Caco-2 (cell line): ENCODE results near the gene NSMF. TPM values are rescaled to one million over a fixed set of nuclear protein-coding genes. Genes with fewer than 3 reads are reported as not detected.

Source experiments
- BruUV-seq: library from RNA; stranded (reverse); fragments of 400-500 nt; replicated peaks from 2 replicates; lab custom pipeline; 2021; lab: Mats Ljungman, UMichigan
- CTCF ChIA-PET: fragments of 300-600 bp; sonication (Branson Sonifier 250); formaldehyde crosslinking; loops from one replicate; lab custom pipeline; 2022; ENCODE audit warnings: antibody characterized with exemption; lab: Charles Lee
- POLR2A ChIA-PET: fragments of 300-600 bp; sonication (Branson Sonifier 250); formaldehyde crosslinking; loops from one replicate; lab custom pipeline; 2022; ENCODE audit warnings: antibody characterized with exemption; lab: Charles Lee
- DNase-seq, 2 experiments: peaks; one replicate each; pipeline versions ENCODE4 v3.0.0 to v3.0.0-alpha.2; 2020 to 2022
- H3K27me3 ChIP-seq: replicated peaks from 2 replicates; pipeline ENCODE4 v1.6.0; 2011; ENCODE audit warnings: low read length; ENCODE audit not compliant: control insufficient read depth, insufficient read depth
- H3K36me3 ChIP-seq: 2 replicates; pipeline ENCODE4 v1.5.1; 2011; ENCODE audit warnings: low read length; ENCODE audit not compliant: control insufficient read depth, insufficient read depth
- H3K4me1 ChIP-seq: fragments of 250-450 bp; sonication (Bioruptor Pico); 2 replicates; pipeline ENCODE4 v1.5.1; 2020; ENCODE audit warnings: mild to moderate bottlenecking
- H3K4me3 ChIP-seq: 2 replicates; pipeline ENCODE4 v1.5.1; 2011; ENCODE audit warnings: low read depth, mild to moderate bottlenecking, control low read depth, low read length
- H3K9me3 ChIP-seq: fragments of 250-450 bp; sonication (Bioruptor Pico); 2 replicates; pipeline ENCODE4 v1.5.1; 2020; ENCODE audit warnings: mild to moderate bottlenecking, moderate library complexity
- H3K27ac Mint-ChIP-seq: one replicate; pipeline ENCODE4 v1.8.0; 2022; ENCODE audit warnings: mixed read lengths; ENCODE audit not compliant: unreplicated experiment
- H3K27me3 Mint-ChIP-seq: one replicate; pipeline ENCODE4 v1.8.0; 2022; ENCODE audit warnings: mixed read lengths; ENCODE audit not compliant: insufficient read depth, unreplicated experiment
- H3K36me3 Mint-ChIP-seq: one replicate; pipeline ENCODE4 v1.8.0; 2022; ENCODE audit warnings: mild to moderate bottlenecking, mixed read lengths; ENCODE audit not compliant: insufficient read depth, unreplicated experiment
- H3K4me1 Mint-ChIP-seq: one replicate; pipeline ENCODE4 v1.8.0; 2022; ENCODE audit warnings: low read depth, mixed read lengths; ENCODE audit not compliant: unreplicated experiment
- H3K4me3 Mint-ChIP-seq: one replicate; pipeline ENCODE4 v1.8.0; 2022; ENCODE audit warnings: mild to moderate bottlenecking, moderate library complexity, mixed read lengths; ENCODE audit not compliant: unreplicated experiment
- H3K9me3 Mint-ChIP-seq: one replicate; pipeline ENCODE4 v1.8.0; 2022; ENCODE audit warnings: mixed read lengths; ENCODE audit not compliant: unreplicated experiment
- intact Hi-C: fragments of 100-400 bp; cut with micrococcal nuclease; formaldehyde crosslinking; loops from one replicate; pipeline ENCODE4 v1.10.0; 2022; ENCODE audit not compliant: unreplicated experiment
- total RNA-seq: library from RNA; stranded (reverse); gene quantifications from 2 replicates; pipeline ENCODE4 v1.2.3, GENCODE V29; 2022
- TF ChIP-seq, protein P1 (sequence below), 2 experiments: fragments of 200-600 bp in 1 of 2; IDR thresholded peaks; 1 replicate in 1 of 2; 2 replicates in 1 of 2; pipeline versions ENCODE4 v1.5.1 to v1.8.0; 2011 to 2022; ENCODE audit warnings: antibody characterized with exemption in 1 of 2, control low read depth in 1 of 2, inconsistent platforms in 1 of 2, low read depth in 1 of 2, low read length in 1 of 2, mild to moderate bottlenecking in 1 of 2, moderate library complexity in 1 of 2; ENCODE audit not compliant: insufficient read depth in 1 of 2, severe bottlenecking in 1 of 2, unreplicated experiment in 1 of 2

Gene NSMF
- total RNA-seq, 1 experiment from 2014 or later, result 67.6 TPM

- Histone ChIP-seq H3K4me1 (no peaks in the 10 kb centered on the region), H3K9me3 (no peaks in the 10 kb centered on the region), H3K4me3 (no peak overlapping the region), H3K36me3 (no peaks in the 10 kb centered on the region), H3K27me3 (no peaks in the 10 kb centered on the region)
- no TSS peak for BruUV-seq
- Mint-ChIP-seq H3K4me3 (no peak overlapping the region), H3K27ac (no peak overlapping the region), H3K4me1 (no peaks in the 10 kb centered on the region), H3K27me3 (no peaks in the 10 kb centered on the region), H3K36me3 (peaks cover 11% of the 10 kb centered on the region), H3K9me3 (no peaks in the 10 kb centered on the region)
- TF ChIP-seq, protein P1, sequence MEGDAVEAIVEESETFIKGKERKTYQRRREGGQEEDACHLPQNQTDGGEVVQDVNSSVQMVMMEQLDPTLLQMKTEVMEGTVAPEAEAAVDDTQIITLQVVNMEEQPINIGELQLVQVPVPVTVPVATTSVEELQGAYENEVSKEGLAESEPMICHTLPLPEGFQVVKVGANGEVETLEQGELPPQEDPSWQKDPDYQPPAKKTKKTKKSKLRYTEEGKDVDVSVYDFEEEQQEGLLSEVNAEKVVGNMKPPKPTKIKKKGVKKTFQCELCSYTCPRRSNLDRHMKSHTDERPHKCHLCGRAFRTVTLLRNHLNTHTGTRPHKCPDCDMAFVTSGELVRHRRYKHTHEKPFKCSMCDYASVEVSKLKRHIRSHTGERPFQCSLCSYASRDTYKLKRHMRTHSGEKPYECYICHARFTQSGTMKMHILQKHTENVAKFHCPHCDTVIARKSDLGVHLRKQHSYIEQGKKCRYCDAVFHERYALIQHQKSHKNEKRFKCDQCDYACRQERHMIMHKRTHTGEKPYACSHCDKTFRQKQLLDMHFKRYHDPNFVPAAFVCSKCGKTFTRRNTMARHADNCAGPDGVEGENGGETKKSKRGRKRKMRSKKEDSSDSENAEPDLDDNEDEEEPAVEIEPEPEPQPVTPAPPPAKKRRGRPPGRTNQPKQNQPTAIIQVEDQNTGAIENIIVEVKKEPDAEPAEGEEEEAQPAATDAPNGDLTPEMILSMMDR (IDR thresholded peaks at IDR 0.05; ENCODE audit: insufficient read depth in 1 of 2, low read depth in 1 of 2, low read length in 1 of 2, severe bottlenecking in 1 of 2, unreplicated experiment in 1 of 2), result no peak
- ChIA-PET CTCF (interaction anchor here (1.3 kb wide), 1 partner anchor 10 kb away, joined by 3 read pairs; the partner anchor contains the start of gene EXD3), POLR2A (no interaction called here)
- DNase-seq, result no peak
- intact Hi-C loops, result no loop called here
These were observed 46.7 kb downstream of the NSMF start for GRCh38 chr9:137412431-137412830.

DNA sequence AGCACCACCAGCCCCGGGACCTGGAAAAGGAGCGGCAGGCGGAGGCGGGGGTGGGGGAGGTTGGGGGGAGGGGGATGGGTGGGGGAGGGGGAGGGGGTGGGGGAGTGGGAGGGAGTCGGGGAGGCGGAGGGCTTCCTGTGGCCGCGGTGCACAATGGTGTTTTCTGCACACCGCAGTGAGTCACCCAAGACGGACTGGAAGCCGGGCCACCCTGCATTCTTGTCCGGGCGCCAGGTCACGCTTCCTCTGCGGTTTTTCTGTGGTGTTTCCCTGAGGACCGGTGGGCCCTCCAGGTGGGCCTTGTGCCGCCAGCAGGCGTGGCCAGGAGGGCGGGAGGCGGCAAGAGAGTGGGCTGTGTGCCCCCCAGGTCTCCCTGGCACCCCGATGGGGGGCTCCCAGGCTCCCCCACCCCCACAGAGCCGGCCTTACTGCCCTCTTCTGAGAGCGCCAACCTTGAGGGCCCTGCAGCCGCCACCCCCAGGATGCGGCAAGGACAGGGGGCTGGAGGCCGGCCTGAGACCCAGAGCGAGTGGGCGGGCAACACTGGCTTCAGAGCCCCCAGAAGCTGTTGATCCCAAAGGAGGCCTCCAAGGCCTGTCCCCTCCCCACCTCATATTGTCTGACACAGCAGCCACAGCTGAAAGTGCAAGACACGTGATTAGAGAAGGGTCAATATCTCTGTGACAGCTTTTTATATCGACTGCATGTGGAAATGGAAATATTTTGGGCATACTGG lies 47.3 kb downstream of the NSMF start:
- POLR2A ChIA-PET, result no interaction called here
- H3K36me3 ChIP-seq, result no peaks in the 10 kb centered on the region
- DNase-seq, result no peak
- H3K27ac Mint-ChIP-seq, result no peak overlapping the region
- no peak overlapping the region for H3K4me3 Mint-ChIP-seq
- TF ChIP-seq, protein P1 (IDR thresholded peaks at IDR 0.05; ENCODE audit: insufficient read depth in 1 of 2, low read depth in 1 of 2, low read length in 1 of 2, severe bottlenecking in 1 of 2, unreplicated experiment in 1 of 2), result no peak
- no peaks in the 10 kb centered on the region for H3K4me1 Mint-ChIP-seq
- no peaks in the 10 kb centered on the region for H3K27me3 Mint-ChIP-seq
- intact Hi-C loops, result no loop called here
- no peak overlapping the region for H3K4me3 ChIP-seq
- H3K9me3 ChIP-seq, result no peaks in the 10 kb centered on the region
- BruUV-seq, result no TSS peak
- H3K9me3 Mint-ChIP-seq, result no peaks in the 10 kb centered on the region
- H3K4me1 ChIP-seq, result no peaks in the 10 kb centered on the region
- CTCF ChIA-PET, result interaction anchor here (1.3 kb wide), 1 partner anchor 11 kb away, joined by 3 read pairs; the partner anchor contains the start of gene EXD3
- no peaks in the 10 kb centered on the region for H3K27me3 ChIP-seq
- peaks cover 11% of the 10 kb centered on the region for H3K36me3 Mint-ChIP-seq

DNA sequence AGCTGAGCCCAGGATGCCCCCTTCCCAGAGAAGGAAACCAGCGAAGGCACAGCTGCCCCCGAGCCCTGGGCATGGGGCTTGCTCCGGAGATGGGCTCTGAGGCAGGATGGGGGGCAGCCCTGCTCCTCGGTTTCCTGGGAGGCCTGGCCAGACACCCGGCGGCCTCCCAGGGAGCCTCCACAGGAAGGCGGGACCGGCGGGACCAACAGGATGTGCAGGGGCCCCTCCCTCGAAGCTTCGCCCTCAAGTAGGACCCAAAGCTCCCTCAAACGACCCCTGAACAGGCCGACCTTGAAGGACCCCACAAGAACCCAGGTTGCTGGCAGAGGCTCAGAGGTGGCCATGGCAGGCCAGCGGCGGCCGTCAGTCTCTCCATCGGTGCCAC lies 47.9 kb downstream of the NSMF start:
- Histone ChIP-seq H3K4me3 (no peak overlapping the region), H3K4me1 (no peaks in the 10 kb centered on the region), H3K36me3 (no peaks in the 10 kb centered on the region), H3K9me3 (no peaks in the 10 kb centered on the region), H3K27me3 (no peaks in the 10 kb centered on the region)
- CTCF ChIA-PET, result no interaction called here
- Mint-ChIP-seq H3K4me1 (no peaks in the 10 kb centered on the region), H3K36me3 (peaks cover 11% of the 10 kb centered on the region), H3K27me3 (no peaks in the 10 kb centered on the region), H3K4me3 (no peak overlapping the region), H3K27ac (no peak overlapping the region), H3K9me3 (no peaks in the 10 kb centered on the region)
- intact Hi-C loops, result no loop called here
- POLR2A ChIA-PET, result no interaction called here
- TF ChIP-seq, protein P1 (IDR thresholded peaks at IDR 0.05; ENCODE audit: insufficient read depth in 1 of 2, low read depth in 1 of 2, low read length in 1 of 2, severe bottlenecking in 1 of 2, unreplicated experiment in 1 of 2), result no peak
- BruUV-seq, result no TSS peak
- DNase-seq, result no peak
